Measurements from ENCODE around the gene CAD.

CAD gene

GRCh38 chr2:27231921-27232320, 14.8 kb downstream of the CAD start:
- no peak for DNase-seq

- DNase-seq = no peak
Measured at GRCh38 chr2:27233341-27233740, 16.2 kb downstream of the CAD start.

DNA sequence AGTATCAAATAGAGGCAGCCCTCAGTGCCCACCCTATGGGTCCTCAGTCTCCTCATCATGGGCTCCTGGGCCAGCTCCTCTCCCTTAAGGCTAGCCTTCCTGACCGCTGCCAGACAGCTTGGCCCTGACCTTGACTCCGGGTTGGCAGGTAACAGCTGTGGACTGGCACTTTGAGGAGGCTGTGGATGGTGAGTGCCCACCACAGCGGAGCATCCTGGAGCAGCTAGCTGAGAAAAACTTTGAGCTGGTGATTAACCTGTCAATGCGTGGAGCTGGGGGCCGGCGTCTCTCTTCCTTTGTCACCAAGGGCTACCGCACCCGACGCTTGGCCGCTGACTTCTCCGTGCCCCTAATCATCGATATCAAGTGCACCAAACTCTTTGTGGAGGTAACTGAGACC, 19.0 kb downstream of the CAD start:
- no peak for DNase-seq

- DNase-seq = no peak
Measured at GRCh38 chr2:27236626-27237025, 19.5 kb downstream of the CAD start.

DNA sequence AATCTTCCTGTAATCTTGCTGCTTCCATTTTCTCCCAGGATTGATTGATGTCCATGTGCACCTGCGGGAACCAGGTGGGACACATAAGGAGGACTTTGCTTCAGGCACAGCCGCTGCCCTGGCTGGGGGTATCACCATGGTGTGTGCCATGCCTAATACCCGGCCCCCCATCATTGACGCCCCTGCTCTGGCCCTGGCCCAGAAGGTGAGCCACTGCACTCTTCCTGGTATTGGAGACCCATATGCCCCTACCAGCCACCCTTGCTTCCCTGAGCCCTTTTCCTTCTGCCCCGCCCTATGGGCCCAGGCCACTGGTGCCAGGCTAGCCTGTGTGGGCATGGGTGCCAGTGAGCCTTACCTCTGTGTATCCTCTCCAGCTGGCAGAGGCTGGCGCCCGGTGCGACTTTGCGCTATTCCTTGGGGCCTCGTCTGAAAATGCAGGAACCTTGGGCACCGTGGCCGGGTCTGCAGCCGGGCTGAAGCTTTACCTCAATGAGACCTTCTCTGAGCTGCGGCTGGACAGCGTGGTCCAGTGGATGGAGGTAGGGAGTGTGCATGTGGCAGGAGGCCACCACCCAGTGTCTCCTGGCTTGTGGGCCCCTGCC, 20.3 kb downstream of the CAD start:
- no peak for DNase-seq

DNA sequence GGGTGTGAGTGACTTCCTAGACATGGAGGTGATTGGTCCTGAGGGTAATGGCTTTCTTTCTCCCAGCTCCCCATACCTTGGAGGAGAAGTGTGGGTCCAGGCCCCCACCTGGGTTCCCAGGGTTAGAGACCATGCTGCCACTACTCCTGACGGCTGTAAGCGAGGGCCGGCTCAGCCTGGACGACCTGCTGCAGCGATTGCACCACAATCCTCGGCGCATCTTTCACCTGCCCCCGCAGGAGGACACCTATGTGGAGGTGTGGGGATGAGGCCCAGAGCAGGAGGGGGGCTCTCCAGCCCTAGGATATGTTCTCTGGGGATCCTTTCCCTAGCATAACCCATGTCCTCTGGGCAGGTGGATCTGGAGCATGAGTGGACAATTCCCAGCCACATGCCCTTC, 21.8 kb downstream of the CAD start:
- DNase-seq = no peak

GRCh38 chr2:27240406-27240805, 23.2 kb downstream of the CAD start:
- no peak for DNase-seq

DNA sequence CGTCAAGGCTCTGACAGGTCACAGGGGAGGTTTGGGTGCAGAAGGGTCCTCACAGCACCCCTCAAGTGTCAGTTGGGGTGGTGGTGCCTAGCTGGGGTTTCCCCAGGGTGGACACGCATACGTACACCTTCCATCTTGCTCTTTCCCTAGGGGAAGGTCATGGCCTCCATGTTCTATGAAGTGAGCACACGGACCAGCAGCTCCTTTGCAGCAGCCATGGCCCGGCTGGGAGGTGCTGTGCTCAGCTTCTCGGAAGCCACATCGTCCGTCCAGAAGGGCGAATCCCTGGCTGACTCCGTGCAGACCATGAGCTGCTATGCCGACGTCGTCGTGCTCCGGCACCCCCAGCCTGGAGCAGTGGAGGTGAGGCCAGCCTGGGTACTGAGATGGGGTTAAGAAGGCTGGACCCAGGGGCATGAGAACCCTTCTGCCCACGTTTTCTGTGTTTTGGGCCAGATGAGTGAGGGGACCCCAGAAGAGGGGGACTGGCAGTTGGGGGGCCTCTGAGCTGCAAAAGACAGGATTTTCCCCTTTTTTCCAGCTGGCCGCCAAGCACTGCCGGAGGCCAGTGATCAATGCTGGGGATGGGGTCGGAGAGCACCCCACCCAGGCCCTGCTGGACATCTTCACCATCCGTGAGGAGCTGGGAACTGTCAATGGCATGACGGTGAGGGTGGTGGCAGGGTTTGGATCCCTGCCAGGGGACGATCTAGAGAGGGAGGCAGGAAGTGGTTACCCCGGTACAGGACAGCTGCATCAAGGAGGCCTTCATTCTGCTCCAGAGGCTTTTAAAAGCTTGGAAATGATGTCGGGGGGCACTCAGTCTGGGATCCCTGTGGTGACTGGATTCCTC, 24.8 kb downstream of the CAD start:
- no peak for DNase-seq

DNA sequence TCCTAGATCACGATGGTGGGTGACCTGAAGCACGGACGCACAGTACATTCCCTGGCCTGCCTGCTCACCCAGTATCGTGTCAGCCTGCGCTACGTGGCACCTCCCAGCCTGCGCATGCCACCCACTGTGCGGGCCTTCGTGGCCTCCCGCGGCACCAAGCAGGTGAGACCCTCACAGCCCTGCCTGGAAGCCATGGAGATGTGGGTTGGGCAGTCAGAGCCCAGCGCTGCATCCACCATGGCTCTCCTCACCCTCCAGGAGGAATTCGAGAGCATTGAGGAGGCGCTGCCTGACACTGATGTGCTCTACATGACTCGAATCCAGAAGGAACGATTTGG, 25.4 kb downstream of the CAD start:
- no peak for DNase-seq

- no peak for DNase-seq
Measured at GRCh38 chr2:27243391-27244130, 26.4 kb downstream of the CAD start.

DNA sequence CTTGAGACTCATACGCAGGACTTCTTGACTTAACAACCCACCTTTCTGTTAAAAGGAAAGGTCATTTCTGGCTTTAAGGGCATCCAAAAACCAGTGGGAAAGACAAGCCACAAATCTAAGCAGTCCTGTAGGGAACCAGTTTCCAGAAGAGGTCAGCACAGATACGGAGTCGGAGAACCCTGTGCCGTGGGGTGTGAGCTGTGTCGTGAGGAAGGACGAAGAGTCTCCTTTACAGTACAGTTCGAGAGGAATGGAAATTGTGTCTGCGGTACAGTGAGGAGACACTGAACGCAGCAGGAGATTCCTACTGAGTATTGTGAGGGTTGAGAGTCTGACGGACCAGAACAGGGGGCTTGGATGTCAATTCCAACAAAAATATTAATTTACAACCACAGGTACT, 27.9 kb downstream of the CAD start:
- no peak for DNase-seq

DNA sequence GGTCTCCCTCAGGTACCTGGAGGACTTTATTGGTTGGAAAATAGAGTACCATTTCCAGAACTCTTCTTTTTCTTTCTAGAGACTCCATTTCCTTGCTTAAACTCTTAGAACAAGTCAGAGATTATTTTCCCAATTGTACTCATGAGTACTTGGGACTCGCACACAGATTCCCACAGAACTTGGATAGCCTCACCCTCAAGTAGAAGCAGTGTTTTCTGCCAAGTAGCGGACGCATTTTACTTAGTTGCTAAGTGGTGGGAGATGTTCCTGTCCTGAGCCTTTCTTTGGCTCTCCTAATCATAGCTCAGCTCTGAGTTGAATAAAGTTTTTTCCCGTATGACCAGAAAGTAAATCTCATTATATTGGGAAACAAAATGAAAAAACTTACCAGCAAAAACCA, 28.5 kb downstream of the CAD start:
- DNase-seq = no peak

DNA sequence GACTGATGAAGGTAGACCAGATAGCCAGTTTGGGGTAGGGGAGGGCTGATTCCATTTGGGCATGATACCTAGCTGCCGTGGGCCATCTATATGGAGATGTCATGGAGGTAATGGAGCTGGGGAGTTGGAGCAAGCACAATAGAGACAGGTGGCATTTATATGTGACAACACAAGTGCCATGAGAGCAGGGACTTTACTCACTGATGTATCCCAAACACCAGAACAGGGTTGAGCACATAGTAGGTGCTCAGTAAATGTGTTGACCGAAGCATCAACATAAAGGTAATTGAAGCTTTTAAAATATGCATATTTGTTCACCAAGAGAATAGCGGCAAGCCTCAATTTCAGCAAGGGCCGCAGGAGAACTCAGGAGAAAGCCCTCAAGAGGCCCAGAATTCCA, 30.7 kb downstream of the CAD start:
- no peak for DNase-seq

GRCh38 chr2:27249159-27249890, 32.2 kb downstream of the CAD start:
- DNase-seq = no peak

GRCh38 chr2:27249891-27250651, 32.9 kb downstream of the CAD start:
- no peak for DNase-seq

GRCh38 chr2:27250652-27251379, 33.6 kb downstream of the CAD start:
- no peak for DNase-seq

DNA sequence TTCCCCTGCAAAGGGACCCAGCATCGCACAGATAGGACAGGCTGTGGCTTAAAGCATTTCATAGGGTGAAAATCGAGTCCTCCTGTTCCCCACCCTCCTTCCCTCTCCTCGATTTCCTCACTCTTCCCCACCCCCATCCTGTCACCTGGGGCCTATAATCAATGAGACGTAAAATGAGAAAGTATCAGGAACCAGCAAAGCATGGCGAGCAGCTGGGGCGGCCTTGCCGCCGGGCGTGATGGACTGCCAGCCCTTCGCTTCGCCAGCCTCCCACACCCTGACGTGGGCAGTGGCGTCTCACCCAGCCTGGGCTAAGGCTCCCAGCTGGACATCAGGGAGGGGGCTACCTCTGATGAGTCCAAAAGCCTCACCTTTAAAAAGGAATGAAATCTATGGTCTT, 34.6 kb downstream of the CAD start:
- no peak for DNase-seq

DNA sequence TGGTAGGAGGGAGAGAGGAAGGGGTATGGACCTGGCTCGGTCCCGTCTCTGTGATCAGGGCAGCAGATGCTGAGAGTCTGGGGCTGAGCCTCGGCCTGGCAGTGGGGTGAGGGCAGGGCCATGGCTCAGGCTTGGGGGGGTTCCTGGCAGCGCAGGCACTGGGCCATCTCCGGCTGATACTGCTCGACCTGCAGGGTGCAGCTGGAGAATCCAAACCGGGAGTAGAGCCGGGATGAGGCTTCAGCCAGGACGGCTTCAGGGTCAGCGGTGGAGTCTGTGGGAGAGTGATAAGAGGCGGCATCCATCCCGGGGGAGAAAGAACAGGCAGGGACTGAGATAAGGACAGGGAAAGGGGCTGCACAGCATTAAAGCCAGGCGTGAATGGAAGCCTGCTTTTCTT, 38.0 kb downstream of the CAD start:
- no peak for DNase-seq

GRCh38 chr2:27255660-27256059, 38.5 kb downstream of the CAD start:
- DNase-seq = no peak

- no peak for DNase-seq
Measured at GRCh38 chr2:27256855-27257454, 39.8 kb downstream of the CAD start.

DNA sequence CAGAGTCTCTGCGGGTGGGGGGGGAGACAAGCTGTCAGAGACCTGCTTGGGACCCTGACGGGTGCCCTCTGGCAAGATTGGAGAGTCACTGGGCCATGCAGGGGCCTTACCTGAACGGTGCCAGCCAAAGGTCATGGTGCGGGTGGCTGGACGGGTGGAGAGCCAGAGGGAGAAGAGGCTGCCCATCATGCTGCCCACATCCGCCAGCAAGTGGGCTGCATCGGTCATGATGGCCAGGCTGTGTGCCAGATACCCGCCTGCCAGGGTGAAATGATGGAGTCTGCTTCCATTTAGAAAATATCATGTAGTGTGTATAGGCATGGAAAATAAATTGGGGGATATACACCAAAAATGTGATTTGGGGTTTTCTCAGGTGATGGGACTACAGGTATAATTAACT, 40.9 kb downstream of the CAD start:
- no peak for DNase-seq
